Measurements from ENCODE around the gene SCYL3.

GRCh38 chr1:169890761-169891538, 2.7 kb downstream of the SCYL3 start:
- TF ChIP-seq, protein P1, sequence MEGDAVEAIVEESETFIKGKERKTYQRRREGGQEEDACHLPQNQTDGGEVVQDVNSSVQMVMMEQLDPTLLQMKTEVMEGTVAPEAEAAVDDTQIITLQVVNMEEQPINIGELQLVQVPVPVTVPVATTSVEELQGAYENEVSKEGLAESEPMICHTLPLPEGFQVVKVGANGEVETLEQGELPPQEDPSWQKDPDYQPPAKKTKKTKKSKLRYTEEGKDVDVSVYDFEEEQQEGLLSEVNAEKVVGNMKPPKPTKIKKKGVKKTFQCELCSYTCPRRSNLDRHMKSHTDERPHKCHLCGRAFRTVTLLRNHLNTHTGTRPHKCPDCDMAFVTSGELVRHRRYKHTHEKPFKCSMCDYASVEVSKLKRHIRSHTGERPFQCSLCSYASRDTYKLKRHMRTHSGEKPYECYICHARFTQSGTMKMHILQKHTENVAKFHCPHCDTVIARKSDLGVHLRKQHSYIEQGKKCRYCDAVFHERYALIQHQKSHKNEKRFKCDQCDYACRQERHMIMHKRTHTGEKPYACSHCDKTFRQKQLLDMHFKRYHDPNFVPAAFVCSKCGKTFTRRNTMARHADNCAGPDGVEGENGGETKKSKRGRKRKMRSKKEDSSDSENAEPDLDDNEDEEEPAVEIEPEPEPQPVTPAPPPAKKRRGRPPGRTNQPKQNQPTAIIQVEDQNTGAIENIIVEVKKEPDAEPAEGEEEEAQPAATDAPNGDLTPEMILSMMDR (conservative IDR thresholded peaks at IDR 0.05), result no peak
- TF ChIP-seq EZH2 (IDR thresholded peaks at IDR 0.05; ENCODE audit: low read depth), result no peak

Measured in PC-9 (cell line).